ENCODE measurements around the gene GLRX3. TPM values are rescaled to one million over a fixed set of nuclear protein-coding genes. Genes with fewer than 3 reads are reported as not detected.
A peak's percentile ranks its signal among the peaks of the same experiment; 100 is the strongest.

GLRX3 gene
- total RNA-seq, 4 donors from 2014 or later: 41.0 to 68.0 (median 50.1) TPM

DNA sequence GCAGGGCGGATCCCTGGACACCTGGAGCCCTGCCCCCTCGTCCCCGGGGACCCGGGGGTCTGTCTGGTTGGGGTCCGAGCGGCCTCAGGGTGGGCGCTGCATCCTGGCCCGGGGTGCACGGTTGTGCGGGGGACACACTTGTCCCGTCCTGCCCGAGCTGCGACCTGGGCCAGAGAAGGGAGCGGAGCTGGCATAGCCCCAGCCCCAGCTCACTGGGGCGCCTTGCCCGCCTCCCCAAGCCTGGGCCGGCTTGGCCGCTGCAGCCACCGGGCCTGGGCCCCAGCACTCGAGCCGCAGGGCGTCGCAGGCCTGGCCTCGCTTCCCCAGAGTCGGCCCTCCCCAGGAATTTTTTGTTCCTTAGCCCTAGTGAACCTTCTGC, 54.5 kb downstream of the GLRX3 start:
- in situ Hi-C loops (cut with MboI; ENCODE audit: low sequenced_read_pairs in 4 of 4) (loop anchor here in 2 of 4 donors (25.0 kb wide), 1 partner anchor 1697 kb away; no protein-coding TSS in a partner anchor), intact Hi-C loops (cut with DNase I; ENCODE audit: low total_unique reads) (no loop called here)
- Histone ChIP-seq H3K36me3 (no peaks in the 10 kb centered on the region), H3K27ac (no peak overlapping the region), H3K9me3 (no peaks in the 10 kb centered on the region), H3K27me3 (no peaks in the 10 kb centered on the region), H3K4me1 (peaks cover 0 to 8% of the 10 kb centered on the region in 2 donors), H3K4me3 (peak overlapping the region; percentile 51 to 70 (median 57))
- no peak for TF ChIP-seq POLR2A (IDR thresholded peaks at IDR 0.05)
- TF ChIP-seq, protein P1, sequence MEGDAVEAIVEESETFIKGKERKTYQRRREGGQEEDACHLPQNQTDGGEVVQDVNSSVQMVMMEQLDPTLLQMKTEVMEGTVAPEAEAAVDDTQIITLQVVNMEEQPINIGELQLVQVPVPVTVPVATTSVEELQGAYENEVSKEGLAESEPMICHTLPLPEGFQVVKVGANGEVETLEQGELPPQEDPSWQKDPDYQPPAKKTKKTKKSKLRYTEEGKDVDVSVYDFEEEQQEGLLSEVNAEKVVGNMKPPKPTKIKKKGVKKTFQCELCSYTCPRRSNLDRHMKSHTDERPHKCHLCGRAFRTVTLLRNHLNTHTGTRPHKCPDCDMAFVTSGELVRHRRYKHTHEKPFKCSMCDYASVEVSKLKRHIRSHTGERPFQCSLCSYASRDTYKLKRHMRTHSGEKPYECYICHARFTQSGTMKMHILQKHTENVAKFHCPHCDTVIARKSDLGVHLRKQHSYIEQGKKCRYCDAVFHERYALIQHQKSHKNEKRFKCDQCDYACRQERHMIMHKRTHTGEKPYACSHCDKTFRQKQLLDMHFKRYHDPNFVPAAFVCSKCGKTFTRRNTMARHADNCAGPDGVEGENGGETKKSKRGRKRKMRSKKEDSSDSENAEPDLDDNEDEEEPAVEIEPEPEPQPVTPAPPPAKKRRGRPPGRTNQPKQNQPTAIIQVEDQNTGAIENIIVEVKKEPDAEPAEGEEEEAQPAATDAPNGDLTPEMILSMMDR (IDR thresholded peaks at IDR 0.05 in 4 of 5, conservative IDR thresholded peaks at IDR 0.05 in 1 of 5): no peak
- DNase-seq (no peak), ATAC-seq (no peak)

DNA sequence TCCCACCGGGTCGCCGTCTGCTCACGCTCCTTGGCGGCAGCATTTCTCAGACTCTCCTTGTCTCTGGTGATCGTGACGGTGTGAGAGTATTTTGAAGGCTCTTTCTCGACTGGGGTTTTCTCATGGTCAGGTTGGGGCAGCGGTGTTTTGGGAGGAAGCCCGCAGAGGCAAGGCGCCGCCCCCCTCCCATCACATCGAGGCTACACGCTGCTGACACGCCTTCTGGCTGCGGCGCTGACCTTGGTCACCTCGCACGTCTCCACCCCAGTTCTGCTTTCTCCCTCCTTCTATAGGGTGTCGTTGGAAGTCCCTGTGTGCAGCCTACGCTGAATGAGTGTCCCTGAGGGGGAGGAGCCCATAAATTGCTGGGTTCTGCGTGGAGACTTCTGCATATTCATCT, 55.2 kb downstream of the GLRX3 start:
- Histone ChIP-seq H3K27me3 (no peaks in the 10 kb centered on the region), H3K9me3 (no peaks in the 10 kb centered on the region), H3K27ac (no peak overlapping the region), H3K4me3 (no peak overlapping the region), H3K4me1 (peaks cover 0 to 8% of the 10 kb centered on the region in 2 donors), H3K36me3 (no peaks in the 10 kb centered on the region)
- DNase-seq (no peak), ATAC-seq (no peak)
- intact Hi-C loops (cut with DNase I; ENCODE audit: low total_unique reads) (no loop called here), in situ Hi-C loops (cut with MboI; ENCODE audit: low sequenced_read_pairs in 4 of 4) (loop anchor here in 2 of 4 donors (25.0 kb wide), 1 partner anchor 1696 kb away; no protein-coding TSS in a partner anchor)
- TF ChIP-seq POLR2A (IDR thresholded peaks at IDR 0.05): no peak
- TF ChIP-seq, protein P1 (IDR thresholded peaks at IDR 0.05 in 4 of 5, conservative IDR thresholded peaks at IDR 0.05 in 1 of 5): no peak

DNA sequence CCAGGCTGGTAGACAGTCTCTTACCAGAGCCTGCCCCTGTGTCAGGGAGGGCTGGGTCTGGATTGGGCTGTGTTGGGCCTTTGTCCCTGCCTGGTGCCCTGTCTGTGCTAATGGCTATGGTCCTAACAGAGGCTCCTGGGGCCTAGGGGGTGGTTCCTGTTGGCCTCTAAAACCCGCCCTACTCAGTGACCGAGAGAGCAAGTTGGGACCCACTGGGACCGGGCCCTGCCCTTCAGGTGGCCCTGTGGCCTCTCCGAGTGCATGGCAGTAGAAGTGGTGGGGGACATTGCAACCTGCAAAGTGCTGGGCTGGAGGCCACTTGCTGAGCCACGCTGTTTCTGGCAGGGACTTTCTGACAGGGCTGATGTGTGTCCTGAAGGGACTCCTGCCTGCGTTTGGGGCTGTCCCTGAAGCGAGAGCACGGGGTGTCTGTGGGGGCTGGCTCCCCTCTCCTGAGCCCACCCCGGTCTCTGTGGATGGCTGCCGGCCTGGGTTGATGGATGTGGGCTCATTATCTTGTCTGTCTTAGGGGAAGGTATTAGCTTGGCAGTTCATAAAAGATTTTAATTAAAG, 56.2 kb downstream of the GLRX3 start:
- no peak overlapping the region for H3K4me3 ChIP-seq
- H3K9me3 ChIP-seq: no peaks in the 10 kb centered on the region
- H3K36me3 ChIP-seq: no peaks in the 10 kb centered on the region
- peaks cover 0 to 8% of the 10 kb centered on the region in 2 donors for H3K4me1 ChIP-seq
- DNase-seq (no peak), ATAC-seq (no peak)
- in situ Hi-C loops (cut with MboI; ENCODE audit: low sequenced_read_pairs in 4 of 4): loop anchor here in 2 of 4 donors (25.0 kb wide), 1 partner anchor 1695 kb away; no protein-coding TSS in a partner anchor
- intact Hi-C loops (cut with DNase I; ENCODE audit: low total_unique reads): no loop called here
- no peaks in the 10 kb centered on the region for H3K27me3 ChIP-seq
- no peak overlapping the region for H3K27ac ChIP-seq
- TF ChIP-seq, protein P1 (IDR thresholded peaks at IDR 0.05 in 4 of 5, conservative IDR thresholded peaks at IDR 0.05 in 1 of 5): no peak
- TF ChIP-seq POLR2A (IDR thresholded peaks at IDR 0.05): no peak

DNA sequence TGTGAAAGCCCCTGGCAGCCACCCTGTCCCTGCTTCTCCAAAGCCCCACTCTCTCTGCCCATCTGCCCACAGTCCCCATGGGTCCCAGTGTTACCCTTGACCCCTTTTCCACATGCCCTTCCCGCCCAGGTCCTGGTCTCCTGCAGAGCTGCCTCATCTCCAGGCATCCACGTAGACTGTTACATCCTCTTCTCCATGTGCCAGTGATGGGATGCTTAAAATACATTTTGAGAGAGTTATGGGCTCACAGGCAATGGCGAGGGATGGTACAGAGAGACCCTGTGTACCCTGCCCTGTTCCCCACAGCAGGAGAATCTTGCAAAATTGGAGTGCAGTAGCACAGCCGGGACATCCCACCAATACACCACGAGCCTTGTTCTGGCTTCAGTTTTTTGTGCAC, 56.8 kb downstream of the GLRX3 start:
- Histone ChIP-seq H3K27ac (no peak overlapping the region), H3K4me1 (peaks cover 0 to 8% of the 10 kb centered on the region in 2 donors), H3K36me3 (no peaks in the 10 kb centered on the region), H3K4me3 (no peak overlapping the region), H3K9me3 (no peaks in the 10 kb centered on the region), H3K27me3 (no peaks in the 10 kb centered on the region)
- intact Hi-C loops (cut with DNase I; ENCODE audit: low total_unique reads): no loop called here
- in situ Hi-C loops (cut with MboI; ENCODE audit: low sequenced_read_pairs in 4 of 4): loop anchor here in 2 of 4 donors (25.0 kb wide), 1 partner anchor 1694 kb away; no protein-coding TSS in a partner anchor
- DNase-seq (no peak), ATAC-seq (no peak)
- TF ChIP-seq, protein P1 (IDR thresholded peaks at IDR 0.05 in 4 of 5, conservative IDR thresholded peaks at IDR 0.05 in 1 of 5): no peak
- no peak for TF ChIP-seq POLR2A (IDR thresholded peaks at IDR 0.05)

All from gastrocnemius medialis (tissue), 4 donors.